VCaP (cell line): Measurements from ENCODE around the gene ANKRD22.

Experiments used
- H3K27ac ChIP-seq: fragments of 450-650 bp; 2 replicates; pipeline ENCODE4 v1.5.1; 2017
- TF ChIP-seq, protein P1 (sequence below): fragments of 450-650 bp; conservative IDR thresholded peaks from 2 replicates; pipeline ENCODE4 v1.5.1; 2017; ENCODE audit warnings: mild to moderate bottlenecking, moderate library complexity

ANKRD22 gene

DNA sequence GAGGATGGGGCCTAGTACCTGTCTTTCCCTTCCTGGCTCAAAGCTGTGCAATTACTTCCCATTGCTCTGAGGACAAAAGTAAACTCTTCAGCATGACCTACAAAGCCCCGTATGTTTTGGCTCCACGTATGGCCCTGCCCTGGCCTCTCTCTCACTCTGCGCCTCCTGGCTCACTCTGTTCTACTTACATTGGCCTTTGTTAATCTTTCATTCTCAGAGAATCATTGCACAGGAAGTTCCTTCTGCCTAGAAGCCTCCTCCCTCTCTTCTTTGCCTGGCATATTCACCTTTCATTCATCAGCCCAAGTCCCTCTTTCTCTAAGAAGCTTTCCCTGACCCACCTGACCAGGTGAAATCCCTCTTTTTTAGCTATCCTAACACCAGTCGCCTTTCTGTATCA is 25.3 kb downstream of the ANKRD22 start:
- TF ChIP-seq, protein P1, sequence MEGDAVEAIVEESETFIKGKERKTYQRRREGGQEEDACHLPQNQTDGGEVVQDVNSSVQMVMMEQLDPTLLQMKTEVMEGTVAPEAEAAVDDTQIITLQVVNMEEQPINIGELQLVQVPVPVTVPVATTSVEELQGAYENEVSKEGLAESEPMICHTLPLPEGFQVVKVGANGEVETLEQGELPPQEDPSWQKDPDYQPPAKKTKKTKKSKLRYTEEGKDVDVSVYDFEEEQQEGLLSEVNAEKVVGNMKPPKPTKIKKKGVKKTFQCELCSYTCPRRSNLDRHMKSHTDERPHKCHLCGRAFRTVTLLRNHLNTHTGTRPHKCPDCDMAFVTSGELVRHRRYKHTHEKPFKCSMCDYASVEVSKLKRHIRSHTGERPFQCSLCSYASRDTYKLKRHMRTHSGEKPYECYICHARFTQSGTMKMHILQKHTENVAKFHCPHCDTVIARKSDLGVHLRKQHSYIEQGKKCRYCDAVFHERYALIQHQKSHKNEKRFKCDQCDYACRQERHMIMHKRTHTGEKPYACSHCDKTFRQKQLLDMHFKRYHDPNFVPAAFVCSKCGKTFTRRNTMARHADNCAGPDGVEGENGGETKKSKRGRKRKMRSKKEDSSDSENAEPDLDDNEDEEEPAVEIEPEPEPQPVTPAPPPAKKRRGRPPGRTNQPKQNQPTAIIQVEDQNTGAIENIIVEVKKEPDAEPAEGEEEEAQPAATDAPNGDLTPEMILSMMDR: no peak
- no peak overlapping the region for H3K27ac ChIP-seq

DNA sequence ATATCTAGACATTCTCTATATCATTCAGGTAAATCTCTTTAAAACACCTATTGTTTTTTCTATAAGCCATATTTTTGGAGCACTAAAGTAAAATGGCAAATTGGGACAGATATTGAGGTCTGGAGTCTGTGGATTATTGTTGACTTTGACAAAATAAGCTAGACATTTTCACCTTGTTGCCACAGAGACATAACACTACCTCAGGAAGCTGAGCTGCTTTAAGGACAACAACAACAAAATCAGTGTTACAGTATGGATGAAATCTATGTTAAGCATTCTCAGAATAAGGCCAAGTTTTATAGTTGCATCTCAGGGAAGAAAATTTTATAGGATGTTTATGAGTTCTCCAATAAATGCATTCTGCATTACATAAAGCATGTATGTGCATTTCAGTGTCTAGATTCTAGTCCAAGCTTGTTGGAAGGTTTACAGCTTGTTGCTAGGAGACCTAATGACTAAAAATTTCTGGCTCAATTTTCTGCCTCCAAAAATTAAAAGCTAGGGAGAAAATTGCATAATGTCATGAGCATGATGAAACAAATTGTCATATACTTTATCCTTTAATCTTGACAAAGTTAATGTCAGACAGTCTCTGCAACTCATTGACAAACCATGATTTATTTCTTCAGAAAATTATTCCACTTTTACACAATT is 30.8 kb downstream of the ANKRD22 start:
- TF ChIP-seq, protein P1: no peak
- H3K27ac ChIP-seq: peak overlapping the region; percentile 25

GRCh38 chr10:88819290-88819689 is 32.4 kb downstream of the ANKRD22 start:
- TF ChIP-seq, protein P1: no peak
- no peak overlapping the region for H3K27ac ChIP-seq

- peak overlapping the region; percentile 75 for H3K27ac ChIP-seq
- TF ChIP-seq, protein P1: no peak
These were observed 38.4 kb downstream of the ANKRD22 start for GRCh38 chr10:88813200-88813599.

DNA sequence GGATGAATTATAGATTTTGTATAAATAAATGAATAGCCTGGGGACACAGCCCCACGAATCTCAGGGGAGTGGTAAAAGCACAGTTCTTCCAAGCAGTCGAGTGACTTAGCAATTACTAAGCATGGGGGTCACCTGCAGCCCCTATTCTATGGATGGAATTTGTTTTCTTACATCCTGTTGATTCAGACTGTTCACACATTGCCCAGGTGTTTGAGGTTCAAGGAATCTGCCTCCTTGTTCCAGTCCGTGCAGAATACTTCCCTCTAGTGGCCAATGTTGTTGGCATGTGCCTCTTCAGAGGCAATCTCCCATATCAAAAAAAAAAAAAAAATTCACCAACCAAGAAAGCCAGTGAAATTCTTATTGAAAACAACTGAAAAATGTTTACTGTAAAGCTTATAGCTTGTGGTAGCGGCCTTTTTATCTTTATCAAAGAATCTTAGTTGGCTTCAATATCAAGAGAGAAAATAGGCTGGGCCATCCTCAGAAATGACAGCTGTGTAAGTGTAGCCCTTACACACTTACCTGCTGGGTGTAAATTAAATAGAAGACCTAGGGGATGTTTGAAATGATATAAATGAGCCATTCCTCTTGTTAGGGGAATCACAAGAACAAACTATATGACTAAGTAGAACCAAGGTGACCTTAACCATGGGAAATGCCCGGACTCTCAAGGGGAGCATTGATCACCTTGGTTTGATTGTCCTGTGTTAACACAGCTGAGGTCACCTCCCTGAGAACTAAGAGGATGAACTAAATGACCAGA is 41.3 kb downstream of the ANKRD22 start:
- no peak overlapping the region for H3K27ac ChIP-seq
- TF ChIP-seq, protein P1: peak; percentile 85

DNA sequence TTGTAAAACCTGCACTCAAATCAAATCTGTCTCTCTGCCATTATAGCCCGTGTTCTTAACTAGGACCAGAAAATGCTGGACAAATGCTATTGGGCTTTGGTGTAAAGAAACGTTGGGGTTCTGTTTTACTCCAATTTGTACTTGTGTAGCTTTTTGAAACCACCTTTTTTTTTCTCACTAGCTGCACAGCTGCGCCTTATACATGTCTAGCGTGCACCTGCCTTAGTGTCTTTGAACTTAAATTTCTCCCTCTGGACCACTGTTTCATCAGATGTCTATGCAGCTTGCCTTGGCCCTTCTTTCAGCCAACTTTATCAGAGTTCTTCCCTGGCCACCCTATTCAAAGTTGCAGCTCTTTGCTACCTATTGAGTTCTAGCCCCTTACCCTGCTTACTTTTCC is 42.0 kb downstream of the ANKRD22 start:
- TF ChIP-seq, protein P1: no peak
- no peak overlapping the region for H3K27ac ChIP-seq

GRCh38 chr10:88805924-88806323 is 45.7 kb downstream of the ANKRD22 start:
- no peak overlapping the region for H3K27ac ChIP-seq
- TF ChIP-seq, protein P1: no peak
